Lower leg skin (tissue), 3 donors: Measurements from ENCODE around the gene SMG9.

Experiments used
- CTCF ChIP-seq, 3 donors: fragments of 450-650 bp; IDR thresholded peaks; one replicate each; pipeline ENCODE4 v1.5.1; 2016; ENCODE audit warnings: antibody characterized with exemption in 3 of 3, mild to moderate bottlenecking in 3 of 3, moderate library complexity in 2 of 3
- POLR2A ChIP-seq, 2 donors: fragments of 450-650 bp; IDR thresholded peaks; one replicate each; pipeline ENCODE4 v1.6.1; 2016 to 2017; ENCODE audit warnings: antibody characterized with exemption in 2 of 2, mild to moderate bottlenecking in 1 of 2, moderate library complexity in 1 of 2

GRCh38 chr19:43773725-43774102 lies 19.0 kb upstream of the SMG9 start:
- TF ChIP-seq CTCF (IDR thresholded peaks at IDR 0.05), result no peak
- TF ChIP-seq POLR2A (IDR thresholded peaks at IDR 0.05), result no peak
